ENCODE measurements around the gene FHOD3. TPM values are rescaled to one million over a fixed set of nuclear protein-coding genes. Genes with fewer than 3 reads are reported as not detected.

Gene FHOD3
- total and polyA plus RNA-seq, 2 of the 13 experiments (the other 11 are each of a cell fraction or from before 2014, with no cell fraction given): 0.07 TPM; not detected in 1

DNA sequence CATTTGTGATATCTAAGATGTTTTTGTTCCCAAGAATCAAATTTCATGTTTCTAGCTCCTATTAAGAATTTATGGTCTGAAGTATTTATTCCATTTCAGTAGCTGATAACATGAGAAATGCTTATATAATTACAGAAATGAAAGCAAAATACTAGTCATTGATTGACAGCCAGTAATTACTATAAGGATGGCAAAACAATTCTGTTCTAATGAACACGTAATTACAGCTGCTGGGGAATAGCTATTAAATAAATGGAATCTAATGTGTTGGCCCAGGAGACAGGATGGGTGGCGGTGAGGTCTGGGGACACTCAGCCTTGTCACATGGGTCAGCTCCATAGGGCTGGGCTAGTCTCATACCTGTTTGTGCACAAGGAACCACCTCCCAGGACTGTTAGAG is 263.5 kb downstream of the FHOD3 start:
- TF ChIP-seq PHF8 (CRISPR knock-in tag; IDR thresholded peaks at IDR 0.05): no peak
- TF ChIP-seq IRF9 (CRISPR knock-in tag; IDR thresholded peaks at IDR 0.05; ENCODE audit: borderline replicate concordance): no peak
- no peak for TF ChIP-seq ARNT (IDR thresholded peaks at IDR 0.05)
- no peak for TF ChIP-seq ARHGAP35 (CRISPR knock-in tag; IDR thresholded peaks at IDR 0.05; ENCODE audit: borderline replicate concordance)
- no peak for TF ChIP-seq SATB2 (CRISPR knock-in tag; IDR thresholded peaks at IDR 0.05)

DNA sequence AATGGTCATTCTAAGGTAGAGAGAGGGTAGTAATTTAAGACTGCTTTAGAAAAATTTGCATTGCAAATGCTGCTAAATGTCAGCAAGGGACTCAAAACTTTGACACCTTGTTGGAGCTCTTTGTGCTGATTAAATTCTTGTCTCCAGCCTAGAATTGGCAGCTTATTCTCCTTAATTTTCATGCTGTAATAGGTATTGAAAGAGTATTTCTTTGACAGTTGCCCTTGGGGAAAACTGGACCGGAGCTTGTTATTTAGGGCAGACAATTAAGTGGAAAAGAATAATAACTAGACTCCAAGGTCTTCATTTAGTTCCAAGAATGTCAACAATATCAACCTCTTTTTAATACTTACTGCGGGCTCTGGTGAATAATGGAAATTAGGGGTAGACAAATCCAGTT is 267.3 kb downstream of the FHOD3 start:
- POLR2A ChIA-PET: no interaction called here
- Histone ChIP-seq H2AFZ (ENCODE audit: low read length) (no peak overlapping the region), H3K36me3 (replicated peaks in 1 of 2; ENCODE audit: control insufficient read depth in 1 of 2, insufficient read depth in 2 of 2, low read length in 2 of 2) (no peaks in the 10 kb centered on the region), H3K27ac (ENCODE audit: extremely low read length, insufficient read depth, low read length) (no peak overlapping the region), H4K20me1 (ENCODE audit: insufficient read depth, low read length) (no peaks in the 10 kb centered on the region), H3K27me3 (ENCODE audit: control insufficient read depth in 1 of 2, insufficient read depth in 2 of 2, low read length in 2 of 2) (peaks cover 0 to 17% of the 10 kb centered on the region in 2 experiments; a peak in 3 of 5 replicates), H3K4me3 (replicated peaks in 1 of 3; ENCODE audit: insufficient read depth in 1 of 3, low read depth in 2 of 3, low read length in 3 of 3) (no peak overlapping the region), H3K9me3 (ENCODE audit: low read length) (no peaks in the 10 kb centered on the region), H3K79me2 (ENCODE audit: insufficient read depth, low read length) (no peaks in the 10 kb centered on the region), H3K9ac (ENCODE audit: insufficient read depth, low read depth, low read length) (no peak overlapping the region), H3K4me1 (ENCODE audit: insufficient read depth, low read length) (no peaks in the 10 kb centered on the region), H3K4me2 (ENCODE audit: low read depth, low read length) (no peak overlapping the region)
- no peak for DNase-seq (ENCODE audit: low spot score)
- no peak for TF ChIP-seq SPEN (CRISPR knock-in tag; IDR thresholded peaks at IDR 0.05; ENCODE audit: low read depth)
- no peak for TF ChIP-seq HMG20B (CRISPR knock-in tag; conservative IDR thresholded peaks at IDR 0.05)
- TF ChIP-seq ZNF296 (CRISPR knock-in tag; conservative IDR thresholded peaks at IDR 0.05): no peak
- TF ChIP-seq ZNF598 (CRISPR knock-in tag; IDR thresholded peaks at IDR 0.05; ENCODE audit: borderline replicate concordance): no peak
- TF ChIP-seq FOXC1 (CRISPR knock-in tag; IDR thresholded peaks at IDR 0.05; ENCODE audit: borderline replicate concordance): no peak
- TF ChIP-seq NPAS2 (CRISPR knock-in tag; IDR thresholded peaks at IDR 0.05; ENCODE audit: borderline replicate concordance): no peak
- no peak for TF ChIP-seq GATAD2A (CRISPR knock-in tag; IDR thresholded peaks at IDR 0.05)
- TF ChIP-seq RCOR2 (CRISPR knock-in tag; IDR thresholded peaks at IDR 0.05): no peak
- no peak for TF ChIP-seq ZSCAN29 (CRISPR knock-in tag; conservative IDR thresholded peaks at IDR 0.05)
- TF ChIP-seq CHD2 (IDR thresholded peaks at IDR 0.05; ENCODE audit: low read depth, low read length): no peak
- 0% methylated on average over 2 of the region's 2 CpGs for WGBS (ENCODE audit: low lambda C conversion rate)
- no peak for FAIRE-seq
- CTCF ChIA-PET (ENCODE audit: low intra/inter-chr PET ratio, low total read pairs): no interaction called here
- no TSS peak for BruUV-seq (replicated peaks)
- in situ Hi-C loops (cut with HindIII; ENCODE audit: extremely low pct_ligation_motif_present, low pct_unique_long_range_greater_than_20kb) (no loop called here), intact Hi-C loops (cut with micrococcal nuclease; ENCODE audit: unreplicated experiment) (no loop called here)
- no peak for ATAC-seq

More for the DNA sequence above, 263.5 kb downstream of the FHOD3 start:
- DNase-seq (ENCODE audit: low spot score) (no peak), FAIRE-seq (no peak), ATAC-seq (no peak)
- Histone ChIP-seq H3K9me3 (ENCODE audit: low read length) (no peaks in the 10 kb centered on the region), H4K20me1 (ENCODE audit: insufficient read depth, low read length) (no peaks in the 10 kb centered on the region), H3K27me3 (ENCODE audit: control insufficient read depth in 1 of 2, insufficient read depth in 2 of 2, low read length in 2 of 2) (peaks cover 0 to 13% of the 10 kb centered on the region in 2 experiments; a peak in 2 of 5 replicates), H3K4me1 (ENCODE audit: insufficient read depth, low read length) (no peaks in the 10 kb centered on the region), H3K36me3 (replicated peaks in 1 of 2; ENCODE audit: control insufficient read depth in 1 of 2, insufficient read depth in 2 of 2, low read length in 2 of 2) (no peaks in the 10 kb centered on the region), H3K4me3 (replicated peaks in 1 of 3; ENCODE audit: insufficient read depth in 1 of 3, low read depth in 2 of 3, low read length in 3 of 3) (no peak overlapping the region), H3K4me2 (ENCODE audit: low read depth, low read length) (no peak overlapping the region), H3K79me2 (ENCODE audit: insufficient read depth, low read length) (no peaks in the 10 kb centered on the region), H3K9ac (ENCODE audit: insufficient read depth, low read depth, low read length) (no peak overlapping the region), H2AFZ (ENCODE audit: low read length) (no peak overlapping the region), H3K27ac (ENCODE audit: extremely low read length, insufficient read depth, low read length) (no peak overlapping the region)
- no TSS peak for BruUV-seq (replicated peaks)
- intact Hi-C loops (cut with micrococcal nuclease; ENCODE audit: unreplicated experiment) (no loop called here), in situ Hi-C loops (cut with HindIII; ENCODE audit: extremely low pct_ligation_motif_present, low pct_unique_long_range_greater_than_20kb) (no loop called here)
- POLR2A ChIA-PET: no interaction called here
- CTCF ChIA-PET (ENCODE audit: low intra/inter-chr PET ratio, low total read pairs): no interaction called here
- WGBS (ENCODE audit: low lambda C conversion rate): 0% methylated on average over 1 of the region's 2 CpGs

Measured in HepG2 (cell line).